Kidney tubule cell (primary cell): ENCODE results near the gene NEK9.
A peak's percentile ranks its signal among the peaks of the same experiment; 100 is the strongest.

Experiments used
- DNase-seq: peaks from one replicate; pipeline ENCODE4 v3.0.0-alpha.2; 2018; ENCODE audit warnings: low spot score

Gene NEK9

DNA sequence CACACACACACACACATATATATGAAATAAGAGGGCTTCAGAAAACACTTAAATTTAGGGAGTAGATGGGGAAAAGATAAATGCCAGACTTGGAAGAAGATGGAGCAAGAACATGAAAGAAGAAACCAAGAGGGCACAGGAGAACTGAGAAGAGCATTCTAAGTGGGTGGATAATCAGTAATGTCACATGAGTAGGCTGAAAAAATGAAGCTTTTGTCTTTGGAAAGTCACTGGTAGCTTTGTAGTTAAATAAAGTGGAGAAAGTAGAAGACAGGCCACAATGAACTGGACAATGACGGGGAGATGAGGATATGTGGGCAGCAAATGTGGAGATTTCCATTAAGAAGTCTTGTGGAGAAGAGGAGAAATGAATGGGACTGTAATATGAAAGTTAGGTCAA lies 59.6 kb downstream of the NEK9 start:
- no peak for DNase-seq

DNA sequence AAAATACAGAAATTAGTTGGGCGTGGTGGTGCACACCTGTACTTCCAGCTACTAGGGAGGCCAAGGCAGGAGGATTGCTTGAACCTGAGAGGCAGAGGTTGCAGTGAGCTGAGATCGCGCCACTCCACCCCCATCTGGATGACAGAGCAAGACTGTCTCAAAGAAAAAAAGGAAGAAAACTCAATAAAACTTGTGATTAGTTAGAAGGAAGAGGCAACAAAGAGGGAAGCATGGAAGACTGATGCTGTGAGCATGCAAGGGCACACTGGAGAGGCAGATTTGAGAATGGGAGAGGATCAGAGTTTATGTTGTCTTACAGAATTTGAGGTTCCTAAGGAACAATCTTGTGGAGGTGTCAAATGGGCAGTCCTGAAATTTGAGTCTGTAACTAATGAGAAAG lies 60.2 kb downstream of the NEK9 start:
- DNase-seq: no peak

DNA sequence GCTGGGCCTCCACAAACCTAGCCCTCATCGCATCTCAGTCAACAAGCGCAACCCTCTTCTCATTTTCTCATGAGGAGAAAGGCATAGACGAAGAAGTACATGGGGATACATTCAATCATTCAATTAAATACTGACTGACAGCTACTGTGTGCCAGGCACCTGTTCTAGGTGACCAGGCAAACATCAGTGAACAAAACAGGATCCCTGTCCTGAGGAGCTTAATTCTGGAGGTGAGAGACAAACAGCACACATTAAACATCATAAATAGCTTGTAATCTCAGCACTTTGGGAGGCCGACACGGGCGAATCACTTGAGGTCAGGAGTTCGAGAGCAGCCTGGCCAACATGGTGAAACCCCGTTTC lies 62.7 kb downstream of the NEK9 start:
- no peak for DNase-seq

DNA sequence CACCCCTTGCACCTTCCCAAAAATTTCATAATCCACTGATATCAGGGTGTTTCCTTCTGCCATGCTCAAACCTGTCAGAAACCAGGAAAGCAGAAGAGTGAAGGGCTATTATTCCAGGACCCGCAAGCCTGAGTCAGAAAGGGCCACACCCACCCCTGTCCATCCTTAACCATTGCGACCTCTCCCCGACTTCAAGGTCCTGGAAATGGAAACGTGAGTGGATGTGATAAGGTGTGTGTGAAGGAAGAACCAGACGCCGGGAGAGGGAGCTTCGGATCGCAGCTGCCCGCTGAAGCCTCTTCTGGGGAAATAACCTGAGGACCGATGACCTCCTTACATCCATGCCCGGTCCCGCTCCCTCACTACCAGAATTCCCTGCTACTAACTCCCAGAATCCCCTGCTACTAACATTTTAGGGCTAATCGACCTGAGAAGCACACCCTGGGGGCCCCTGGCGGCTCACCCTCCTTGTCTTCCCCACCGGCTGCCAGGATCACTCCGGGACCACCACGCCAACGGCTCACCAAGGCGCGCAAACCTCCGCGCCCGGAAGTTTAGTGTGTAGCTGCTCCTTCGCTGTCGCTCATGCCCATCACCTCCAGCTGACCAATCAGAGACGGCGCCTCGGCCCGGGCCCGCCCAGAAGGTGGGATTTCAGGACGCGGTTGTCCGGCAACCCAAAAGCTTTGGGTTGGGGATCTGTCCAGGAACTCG lies 63.2 kb downstream of the NEK9 start, which contains the start of gene ACYP1:
Gene ACYP1 (minus strand): TSS at position 534 of the 714 bp plus-strand sequence. CDS start 471 bp downstream, at position 63.
- DNase-seq: peak; percentile 89

DNA sequence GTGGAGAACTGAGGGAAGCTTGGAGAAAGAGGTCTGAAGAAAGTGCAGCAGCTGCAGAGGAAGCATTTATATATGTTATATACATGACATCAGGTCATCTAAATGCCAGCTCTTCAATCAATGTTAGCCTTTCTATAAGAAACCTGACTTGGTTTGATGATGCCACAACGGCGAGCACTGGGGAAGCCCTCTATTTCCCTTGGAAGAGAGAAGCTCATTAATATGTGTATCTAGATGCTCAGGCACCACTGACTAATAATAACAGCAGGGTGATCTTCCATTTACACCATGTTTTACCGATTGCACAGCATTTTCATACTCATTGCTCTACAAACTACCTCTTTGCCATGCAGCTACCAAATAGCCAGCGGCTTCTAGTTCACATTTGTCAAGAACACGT lies 63.8 kb downstream of the NEK9 start:
- DNase-seq: no peak

DNA sequence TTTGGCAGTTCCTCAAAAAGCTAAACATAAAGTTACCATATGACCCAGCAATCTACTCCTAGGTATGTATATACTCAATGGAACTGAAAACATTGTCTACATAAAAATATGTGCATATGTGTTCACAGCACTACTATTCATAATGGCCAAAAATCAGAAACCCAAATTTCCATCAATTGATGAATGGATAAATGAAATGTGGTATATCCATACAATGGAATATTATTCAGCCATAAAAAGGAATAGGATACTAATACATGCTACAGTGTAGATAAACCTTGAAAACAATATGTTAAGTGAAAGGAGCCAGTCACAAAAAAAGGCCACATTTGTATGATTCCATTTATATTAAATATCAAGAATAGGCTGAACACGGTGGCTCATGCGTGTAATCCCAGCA lies 66.4 kb downstream of the NEK9 start:
- no peak for DNase-seq

DNA sequence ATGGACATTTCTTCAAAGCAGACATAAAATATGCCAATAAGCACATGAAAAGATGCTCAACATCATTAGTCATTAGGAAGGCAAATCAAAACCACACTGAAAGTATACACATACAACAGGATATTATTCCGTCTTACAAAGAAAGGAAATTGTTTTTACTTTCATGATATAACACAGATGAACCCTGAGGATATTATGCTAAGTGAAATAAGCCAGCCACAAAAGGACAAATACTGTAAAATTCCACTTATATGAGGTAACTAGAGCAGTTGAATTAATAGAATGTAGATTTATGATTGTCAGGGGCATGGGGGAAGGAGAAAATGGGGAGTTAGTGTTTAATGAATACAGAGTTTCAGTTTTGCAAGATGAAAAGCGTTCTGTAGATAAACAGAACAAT lies 67.2 kb downstream of the NEK9 start:
- DNase-seq: no peak

DNA sequence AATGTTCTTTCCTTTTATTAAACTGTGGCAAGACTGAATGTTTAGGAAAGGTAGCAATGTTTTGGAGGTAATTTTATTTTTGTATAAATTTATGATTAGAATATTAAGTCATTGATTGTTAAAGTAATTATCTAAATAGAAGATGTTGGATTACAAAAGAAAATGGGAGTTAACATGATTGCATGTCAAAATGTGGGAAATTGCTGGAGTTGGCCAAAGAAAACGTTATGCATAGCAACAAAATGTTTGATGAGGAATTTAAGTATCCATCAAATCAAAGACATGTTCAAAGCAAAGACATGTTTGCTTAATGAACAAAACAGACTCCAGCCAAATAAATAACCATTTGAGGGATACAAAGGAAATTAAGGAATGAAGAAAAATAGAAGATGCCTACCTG lies 72.4 kb downstream of the NEK9 start:
- no peak for DNase-seq

DNA sequence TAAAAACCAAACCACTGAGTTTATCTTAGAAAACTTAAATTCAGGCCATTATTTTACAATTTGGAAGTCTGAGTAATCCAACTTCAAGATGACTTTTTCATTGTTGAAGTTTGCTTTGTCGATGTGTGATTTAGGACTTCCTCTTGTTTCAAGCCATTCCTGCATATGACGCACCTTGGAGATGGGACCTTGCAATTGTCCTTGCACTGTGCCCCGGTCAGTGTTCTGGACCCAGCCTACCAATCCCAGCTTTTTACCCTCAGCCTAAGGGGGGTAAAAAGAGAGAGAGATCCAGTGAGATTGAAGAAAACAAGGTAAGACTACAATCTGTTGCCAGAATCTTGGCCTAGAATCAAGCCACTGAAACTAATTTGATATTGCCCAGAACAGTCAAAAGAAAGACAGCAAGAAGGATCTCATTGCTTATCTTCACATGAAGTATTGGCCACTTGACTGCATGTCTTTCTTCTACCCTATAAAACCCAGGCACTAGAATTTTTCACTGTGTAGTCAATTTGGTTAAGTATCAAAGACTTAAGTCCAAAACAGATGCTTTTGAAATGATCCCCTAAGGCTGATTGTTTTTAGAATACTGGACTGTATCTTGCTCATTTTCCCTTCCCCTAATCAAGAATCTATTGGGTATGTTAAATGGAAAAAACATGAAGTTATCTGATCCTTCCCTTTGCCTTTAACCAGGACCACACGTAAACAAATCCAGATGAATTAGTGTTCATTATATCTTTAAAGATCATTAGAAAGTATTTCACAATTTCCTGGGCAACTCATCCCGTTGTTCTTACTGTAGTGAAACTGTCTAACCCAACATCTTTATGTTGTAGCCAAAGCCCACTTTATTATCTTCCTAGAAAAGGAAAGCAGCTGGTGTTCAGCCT lies 73.2 kb downstream of the NEK9 start:
- DNase-seq: no peak

DNA sequence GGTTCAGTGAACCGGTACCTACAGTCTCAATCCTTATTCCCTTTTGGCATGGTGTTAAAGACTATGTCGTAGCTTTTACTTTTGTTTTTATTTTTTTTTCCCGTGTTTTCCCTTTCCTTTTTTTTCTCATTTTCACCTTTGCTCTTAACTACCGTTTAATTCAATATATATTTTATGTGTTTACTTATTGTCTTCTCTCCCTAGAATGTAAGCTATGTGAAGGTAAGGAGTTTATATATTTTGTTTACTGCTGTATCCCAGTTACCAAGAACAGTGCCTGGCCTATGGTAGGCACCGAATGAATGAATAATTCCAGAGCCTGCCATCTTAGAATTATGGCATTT lies 75.3 kb downstream of the NEK9 start:
- no peak for DNase-seq

DNA sequence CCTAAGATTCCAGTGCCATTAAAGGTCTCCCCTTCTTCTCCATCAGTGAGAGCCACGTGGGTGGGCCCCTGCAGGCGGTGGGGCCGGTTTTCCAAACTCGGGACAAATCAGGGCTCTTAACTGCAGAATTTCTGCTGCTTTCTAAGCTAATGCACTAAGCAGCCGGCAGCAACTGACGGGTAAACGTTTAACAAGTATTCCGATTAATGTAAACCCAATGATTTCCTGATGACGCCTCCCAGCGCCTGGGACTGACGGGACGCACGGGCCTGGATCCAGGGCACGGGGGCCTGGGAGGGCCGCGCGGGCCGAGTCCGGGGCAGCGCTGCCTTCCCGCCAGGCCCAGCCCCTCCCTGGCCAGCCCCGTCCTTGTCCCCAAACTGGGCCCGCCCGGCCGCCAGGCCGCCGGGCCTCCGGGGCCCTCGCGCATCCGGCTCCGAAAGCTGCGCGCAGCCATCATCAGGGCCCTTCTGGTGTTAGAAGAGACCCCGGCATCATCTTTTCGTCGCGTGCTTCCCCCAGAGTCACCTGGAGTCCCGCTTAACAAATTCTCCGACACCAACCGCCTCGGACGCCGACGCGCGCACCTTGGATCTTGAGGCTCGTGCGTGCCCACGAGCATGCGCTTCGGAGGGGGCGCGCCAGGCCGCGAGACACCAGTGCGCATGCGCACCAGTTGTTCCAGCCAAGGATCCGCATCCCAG lies 75.8 kb downstream of the NEK9 start, which contains the start of gene MLH3:
Gene MLH3 (minus strand): TSS at position 616 of the 704 bp plus-strand sequence. CDS start 1,812 bp downstream, outside the sequence.
- peak; percentile 92 for DNase-seq

DNA sequence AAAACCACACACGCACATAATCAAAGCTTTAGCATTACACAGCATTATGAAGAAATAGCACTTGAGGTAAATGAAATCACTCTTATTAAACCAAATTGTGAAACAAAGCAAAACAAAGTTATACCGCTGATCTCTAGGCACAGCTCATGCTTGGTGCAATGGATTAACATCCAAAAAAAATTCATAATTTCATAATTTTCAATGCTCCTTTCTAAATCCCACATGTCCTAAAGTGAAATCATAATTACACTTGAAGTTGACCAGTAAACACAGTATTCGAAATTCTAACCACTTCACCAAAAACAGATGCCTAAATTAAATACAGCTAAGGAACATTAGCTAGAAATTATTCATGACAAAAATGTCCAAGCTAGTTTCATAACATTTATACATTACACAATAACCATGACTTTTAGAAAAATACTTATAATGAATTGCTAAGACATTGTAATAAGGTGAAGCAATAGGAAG lies 77.1 kb downstream of the NEK9 start:
- no peak for DNase-seq

DNA sequence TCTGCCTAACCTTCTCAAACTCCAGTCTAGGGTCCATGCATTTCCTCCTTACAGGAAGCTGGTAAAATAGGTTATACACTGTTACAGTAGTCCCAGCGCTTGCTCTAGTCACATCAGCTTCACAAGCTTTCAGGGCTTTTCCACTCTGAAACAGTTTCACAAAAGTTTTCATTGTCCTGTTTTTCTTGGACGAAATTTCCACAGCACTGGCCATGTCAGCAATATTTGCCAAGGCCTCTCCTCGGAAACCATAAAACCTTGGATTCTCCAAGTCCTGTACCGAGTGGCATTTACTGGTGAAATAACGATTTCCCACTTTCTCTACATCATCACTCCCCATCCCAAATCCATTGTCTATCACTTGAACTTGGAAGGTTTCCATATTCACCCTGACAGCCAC lies 77.7 kb downstream of the NEK9 start:
- DNase-seq: no peak

DNA sequence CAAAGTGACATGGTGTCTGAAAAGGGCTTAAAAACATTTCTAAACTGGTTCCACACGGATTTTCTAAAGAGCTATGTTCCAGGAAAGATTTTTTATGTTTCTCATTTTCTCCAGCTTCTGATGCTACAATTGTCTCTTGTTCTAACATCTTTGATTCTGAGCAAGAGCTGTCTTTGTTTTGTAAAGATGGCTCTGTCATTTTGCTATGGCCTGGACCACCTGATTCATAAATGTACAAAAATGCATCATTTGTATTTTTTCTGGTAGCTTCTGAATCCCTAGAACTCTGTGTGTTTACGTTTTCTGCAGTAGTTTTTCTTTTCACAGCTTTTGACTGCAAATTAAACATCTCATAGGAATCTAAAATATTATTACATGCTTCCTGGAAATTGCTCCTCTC lies 78.7 kb downstream of the NEK9 start:
- DNase-seq: no peak

DNA sequence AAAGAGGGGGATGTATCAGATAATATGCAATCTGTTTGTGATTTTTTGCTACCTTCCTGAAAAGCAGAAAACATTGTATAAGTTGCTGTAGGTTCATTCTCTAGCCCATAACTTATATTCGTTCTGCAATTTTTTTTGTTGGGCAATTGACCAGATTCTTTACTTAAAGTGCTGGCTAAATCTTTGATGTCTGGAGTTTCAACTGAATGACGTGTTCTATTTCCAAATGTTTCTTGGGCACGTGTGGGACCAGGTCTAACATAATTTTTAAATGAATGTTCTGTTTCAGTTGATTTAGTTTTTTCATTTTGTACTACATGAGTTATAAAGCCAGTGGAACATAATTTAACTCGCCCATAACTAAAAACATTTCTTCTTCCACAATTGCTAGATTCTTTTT lies 79.3 kb downstream of the NEK9 start:
- DNase-seq: no peak

DNA sequence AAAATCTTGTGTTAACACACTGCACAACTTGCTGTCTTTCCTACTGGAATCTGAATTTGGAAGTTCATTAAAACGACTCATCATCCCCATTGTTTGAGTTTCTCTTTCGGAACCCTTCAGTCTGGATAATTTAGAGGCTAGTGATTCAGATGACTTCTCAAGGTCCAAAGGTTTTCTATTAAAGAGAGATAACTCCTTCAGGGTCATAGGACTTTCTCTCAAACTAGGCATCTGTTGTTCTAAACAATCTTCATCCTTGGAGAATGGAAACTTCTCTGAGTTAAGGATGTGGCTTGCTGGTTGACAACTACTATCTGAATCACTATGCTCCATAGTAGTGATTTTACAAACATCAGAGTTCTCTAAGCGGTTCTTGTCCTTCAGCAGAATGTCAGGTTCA lies 79.9 kb downstream of the NEK9 start:
- DNase-seq: peak; percentile 69

DNA sequence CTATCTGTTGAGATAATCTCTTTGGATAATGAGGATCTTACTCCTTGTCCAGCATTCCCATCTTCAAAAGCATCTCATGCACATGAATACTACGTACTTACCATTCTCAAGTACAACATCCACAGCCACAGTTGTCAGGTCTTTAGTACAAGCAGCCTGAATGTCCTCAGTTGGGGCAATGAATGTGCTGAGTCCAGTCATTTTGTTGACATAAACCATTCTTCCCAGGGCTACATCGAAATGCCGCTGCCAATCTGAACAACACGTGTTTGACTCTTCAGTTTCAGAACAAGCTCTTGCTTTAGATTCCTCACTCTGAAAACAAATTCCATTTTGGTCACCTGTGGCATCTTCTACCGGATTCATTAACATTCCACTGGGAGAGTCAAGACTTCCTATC lies 80.6 kb downstream of the NEK9 start:
- no peak for DNase-seq

DNA sequence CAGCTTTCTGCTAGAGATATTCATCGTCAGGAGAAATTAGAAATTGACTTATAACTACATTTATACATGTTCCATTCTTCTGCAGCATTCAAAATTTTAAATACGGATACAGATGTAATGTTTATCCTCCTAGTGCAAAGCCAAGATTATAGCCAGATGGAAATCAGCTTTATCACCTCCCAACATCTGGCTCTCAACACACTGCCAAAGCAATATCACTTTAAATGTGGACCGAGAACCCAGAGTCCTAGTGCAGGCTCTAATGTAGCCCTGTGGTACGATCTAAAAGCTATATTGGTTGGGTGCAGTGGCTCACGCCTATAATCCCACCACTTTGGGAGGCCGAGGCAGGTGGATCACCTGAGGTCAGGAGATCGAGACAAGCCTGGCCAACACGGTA lies 82.1 kb downstream of the NEK9 start:
- DNase-seq: no peak

DNA sequence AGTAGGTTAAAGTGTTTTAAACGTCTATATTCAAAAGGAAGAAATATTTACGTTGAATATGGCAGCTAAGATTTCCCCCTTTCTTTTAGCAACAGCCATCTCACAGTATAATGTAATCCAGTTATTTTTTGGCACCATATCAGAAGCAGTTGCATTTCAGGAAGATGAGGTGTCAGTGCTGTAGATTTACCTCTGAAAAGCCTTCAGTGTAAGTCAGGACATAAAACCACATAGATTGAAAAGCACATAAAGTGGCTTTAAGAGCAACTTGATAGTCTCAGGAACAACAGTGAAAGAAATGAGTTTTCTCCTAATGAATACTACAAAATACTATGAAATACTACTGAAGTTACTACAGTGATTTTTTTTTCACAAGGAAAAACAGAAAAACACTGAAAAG lies 82.5 kb downstream of the NEK9 start:
- peak; percentile 59 for DNase-seq

DNA sequence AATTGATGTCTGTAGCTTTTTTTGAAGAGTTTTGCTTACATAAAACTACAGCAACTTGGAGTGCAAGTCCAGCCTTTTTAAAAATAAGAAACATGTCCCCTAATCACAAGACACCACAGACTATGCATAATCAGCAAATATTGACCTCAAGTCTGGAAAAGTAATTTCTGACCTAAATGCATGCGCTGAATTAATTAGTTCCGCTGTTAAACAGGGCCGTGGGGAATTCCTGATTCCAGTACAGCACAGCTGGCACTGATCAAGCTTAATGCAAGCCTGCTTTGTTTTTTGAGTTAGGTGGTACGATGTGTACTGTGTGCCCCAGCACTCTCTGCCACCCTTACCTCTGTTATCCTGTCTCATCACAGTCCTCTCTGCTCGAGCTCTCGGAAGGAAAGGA lies 84.8 kb downstream of the NEK9 start:
- peak; percentile 66 for DNase-seq

DNA sequence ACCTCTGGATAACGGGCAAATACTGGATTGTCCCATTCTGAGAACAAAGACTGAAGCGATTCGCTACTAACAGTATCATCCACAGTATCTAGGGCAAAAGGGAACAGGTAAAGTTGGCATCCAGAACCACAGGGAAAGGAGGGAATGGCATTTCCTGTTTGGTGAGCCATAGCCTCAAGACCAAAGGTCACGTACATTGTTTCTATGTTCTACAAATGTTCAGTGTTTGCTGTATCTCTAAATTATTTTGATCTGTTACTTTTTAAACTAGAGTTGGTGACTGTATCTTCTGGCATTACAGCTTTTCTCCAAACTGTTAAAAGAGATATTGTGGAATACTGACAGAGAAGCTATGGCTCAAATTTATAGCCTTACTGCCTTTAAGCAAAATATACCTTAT lies 85.2 kb downstream of the NEK9 start:
- DNase-seq: peak; percentile 84

DNA sequence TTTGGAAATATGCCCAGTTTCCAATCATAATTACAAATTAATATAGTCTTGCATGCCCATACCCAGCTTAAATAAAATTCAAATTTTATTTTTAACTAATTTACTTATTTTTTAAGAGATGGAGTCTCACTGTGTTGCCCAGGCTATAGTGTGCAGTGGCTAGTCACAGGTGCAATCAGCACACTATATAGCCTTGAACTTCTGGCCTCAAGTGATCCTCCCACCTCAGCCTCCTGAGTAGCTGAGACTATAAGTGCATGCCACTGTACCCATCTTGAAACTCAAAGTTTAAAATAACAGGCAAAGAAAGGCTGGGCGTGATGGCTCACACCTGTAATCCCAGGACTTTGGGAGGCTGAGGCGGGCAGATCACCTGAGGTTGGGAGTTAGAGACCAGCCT lies 85.9 kb downstream of the NEK9 start:
- no peak for DNase-seq

DNA sequence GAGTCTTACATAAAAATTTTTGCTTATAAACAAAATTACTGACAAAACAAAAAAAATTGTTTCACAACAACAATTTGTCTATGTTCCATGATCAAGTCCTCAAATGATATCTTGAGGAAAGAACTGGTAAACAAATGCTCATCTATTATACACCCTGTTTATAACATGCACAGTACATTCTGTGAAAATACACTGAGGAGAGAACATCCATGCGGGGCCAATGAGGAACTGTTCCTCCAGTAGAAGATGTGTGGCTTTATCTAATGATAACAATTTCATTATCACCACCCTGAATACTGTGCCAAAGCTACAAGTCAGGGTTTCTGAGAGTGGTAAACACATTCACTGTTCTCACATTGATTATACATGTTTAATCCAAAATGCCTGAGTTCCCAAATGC lies 86.3 kb downstream of the NEK9 start:
- DNase-seq: no peak
